NCI-H510A (cell line): ENCODE results near the gene NCF1.
A peak's percentile ranks its signal among the peaks of the same experiment; 100 is the strongest.
"Not testable (repeated sequence)": the region's sequence is repeated elsewhere in the genome, so short reads cannot be mapped to it uniquely, and the experiment has no call there.

Experiments used
- DNase-seq: peaks from one replicate; lab custom pipeline; 2025; lab: John Stamatoyannopoulos, UW

NCF1 gene

DNA sequence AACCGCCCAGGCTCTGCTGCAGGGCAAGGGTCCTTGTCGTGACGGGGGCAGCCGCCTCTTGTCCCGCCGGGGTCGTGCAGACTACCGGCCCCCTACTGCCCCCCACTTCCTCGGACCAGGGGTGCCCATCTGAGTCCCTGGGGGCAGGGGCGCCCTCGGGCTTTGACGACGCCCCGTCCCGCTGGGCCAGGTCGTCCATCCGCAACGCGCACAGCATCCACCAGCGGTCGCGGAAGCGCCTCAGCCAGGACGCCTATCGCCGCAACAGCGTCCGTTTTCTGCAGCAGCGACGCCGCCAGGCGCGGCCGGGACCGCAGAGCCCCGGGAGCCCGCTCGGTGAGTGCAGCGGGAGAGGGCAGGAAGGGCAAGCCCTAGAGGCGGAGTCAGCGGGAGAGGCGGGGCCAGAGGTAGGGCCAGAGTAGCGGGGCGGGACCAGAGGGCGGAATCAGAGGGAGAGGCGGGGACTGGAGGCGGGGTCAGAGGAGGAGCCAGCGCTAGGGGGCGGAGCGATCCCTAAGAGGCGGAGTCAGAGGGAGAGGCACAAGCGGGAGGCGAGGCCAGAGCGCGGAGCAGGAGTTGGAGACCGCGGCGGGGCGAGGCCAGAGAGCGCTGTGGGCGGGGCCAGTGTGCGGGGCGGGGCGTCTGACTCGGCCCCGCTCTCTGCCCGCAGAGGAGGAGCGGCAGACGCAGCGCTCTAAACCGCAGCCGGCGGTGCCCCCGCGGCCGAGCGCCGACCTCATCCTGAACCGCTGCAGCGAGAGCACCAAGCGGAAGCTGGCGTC is 14.7 kb downstream of the NCF1 start:
- peak; percentile 18 for DNase-seq

DNA sequence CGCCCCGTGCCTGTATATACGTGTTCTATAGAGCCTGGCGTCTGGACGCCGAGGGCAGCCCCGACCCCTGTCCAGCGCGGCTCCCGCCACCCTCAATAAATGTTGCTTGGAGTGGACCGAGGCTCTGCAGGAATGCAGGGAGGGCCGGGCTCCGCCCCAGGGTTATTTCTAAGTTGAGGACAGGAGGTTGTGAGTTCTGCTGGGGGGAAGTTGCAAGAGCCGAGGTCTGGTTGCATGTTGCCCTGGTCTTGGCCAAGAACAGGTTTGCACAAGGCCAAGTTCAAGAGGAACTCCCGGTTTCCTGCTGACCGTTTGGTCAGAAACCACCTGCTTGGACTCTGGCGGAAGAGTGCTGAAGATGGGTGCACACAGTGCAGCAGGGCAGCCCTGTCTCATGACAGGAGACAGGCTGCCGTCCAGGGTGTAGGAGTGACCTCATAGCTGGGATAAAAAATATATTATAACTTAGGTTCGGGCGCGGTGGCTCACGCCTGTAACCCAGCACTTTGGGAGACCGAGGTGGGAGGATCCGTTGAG is 15.5 kb downstream of the NCF1 start:
- not testable (repeated sequence) for DNase-seq

DNA sequence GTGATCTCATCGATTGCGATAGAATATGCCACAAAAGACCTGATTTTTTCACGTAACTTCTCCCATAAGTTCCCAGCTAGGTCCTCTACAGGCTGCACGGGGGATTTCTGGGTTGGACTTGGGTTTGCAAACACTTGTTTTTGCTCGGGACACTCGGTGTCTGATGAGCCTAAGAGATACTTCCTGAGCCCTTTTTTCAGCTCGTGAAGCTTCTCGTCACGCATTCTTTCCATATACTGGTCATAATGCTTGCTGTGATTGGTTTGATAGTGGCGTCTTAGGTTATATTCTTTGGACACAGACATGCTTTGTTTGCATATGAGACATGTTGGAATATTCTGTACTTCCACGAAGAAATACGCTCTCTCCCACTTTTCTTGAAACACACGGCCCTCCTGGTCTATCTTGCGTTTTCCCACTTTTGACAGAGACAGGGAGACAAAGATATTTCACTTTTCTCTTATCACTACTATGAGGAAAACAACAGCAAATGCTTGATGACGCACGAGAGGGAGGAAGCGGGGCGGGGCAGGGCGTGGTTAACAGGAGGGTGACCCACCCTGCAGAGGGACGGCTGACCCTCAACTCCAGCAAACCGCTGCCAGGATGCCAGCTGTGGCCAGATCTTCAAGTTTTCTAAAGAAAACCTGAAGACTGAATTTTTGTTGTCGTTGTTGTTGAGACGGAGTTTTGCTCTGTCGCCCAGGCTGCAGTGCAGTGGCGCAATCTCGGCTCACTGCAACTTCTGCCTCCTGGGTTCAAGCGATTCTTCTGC is 24.2 kb downstream of the NCF1 start:
- not testable (repeated sequence) for DNase-seq

DNA sequence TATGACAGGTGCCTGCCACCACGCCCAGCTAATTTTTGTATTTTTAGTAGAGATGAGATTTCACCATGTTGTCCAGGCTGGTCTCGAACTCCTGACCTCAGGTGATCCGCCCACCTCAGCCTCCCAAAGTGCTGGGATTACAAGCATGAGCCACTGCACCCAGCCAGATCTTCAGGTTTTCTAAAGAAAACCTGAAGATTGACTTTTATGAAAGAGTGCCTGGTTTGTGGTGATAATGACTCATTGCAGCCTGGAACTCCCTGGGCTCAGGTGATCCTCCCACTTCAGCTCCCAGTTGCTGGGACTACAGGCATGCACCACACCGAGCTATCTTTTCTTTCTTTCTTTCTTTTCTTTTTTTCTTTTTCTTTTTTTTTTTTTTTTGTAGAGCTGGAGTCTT is 24.8 kb downstream of the NCF1 start:
- not testable (repeated sequence) for DNase-seq

DNA sequence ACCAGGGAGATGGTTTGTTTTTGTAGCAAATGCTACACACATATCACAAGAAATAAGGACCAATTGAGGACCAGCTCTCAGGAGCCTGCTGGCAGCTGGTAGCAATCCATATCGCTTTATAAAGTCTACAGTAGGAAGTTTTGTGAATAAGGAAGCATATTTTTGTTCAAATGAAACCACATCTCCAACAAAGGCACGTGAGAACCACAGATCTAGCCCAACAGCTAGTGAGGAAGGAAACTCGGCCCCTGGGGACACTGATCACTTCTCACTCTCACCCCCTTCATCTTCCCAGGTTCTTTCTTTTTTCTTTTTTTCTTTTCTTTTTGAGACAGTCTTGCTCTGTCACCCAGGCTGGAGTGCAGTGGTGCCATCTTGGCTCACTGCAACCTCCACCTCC is 42.1 kb downstream of the NCF1 start:
- not testable (repeated sequence) for DNase-seq

DNA sequence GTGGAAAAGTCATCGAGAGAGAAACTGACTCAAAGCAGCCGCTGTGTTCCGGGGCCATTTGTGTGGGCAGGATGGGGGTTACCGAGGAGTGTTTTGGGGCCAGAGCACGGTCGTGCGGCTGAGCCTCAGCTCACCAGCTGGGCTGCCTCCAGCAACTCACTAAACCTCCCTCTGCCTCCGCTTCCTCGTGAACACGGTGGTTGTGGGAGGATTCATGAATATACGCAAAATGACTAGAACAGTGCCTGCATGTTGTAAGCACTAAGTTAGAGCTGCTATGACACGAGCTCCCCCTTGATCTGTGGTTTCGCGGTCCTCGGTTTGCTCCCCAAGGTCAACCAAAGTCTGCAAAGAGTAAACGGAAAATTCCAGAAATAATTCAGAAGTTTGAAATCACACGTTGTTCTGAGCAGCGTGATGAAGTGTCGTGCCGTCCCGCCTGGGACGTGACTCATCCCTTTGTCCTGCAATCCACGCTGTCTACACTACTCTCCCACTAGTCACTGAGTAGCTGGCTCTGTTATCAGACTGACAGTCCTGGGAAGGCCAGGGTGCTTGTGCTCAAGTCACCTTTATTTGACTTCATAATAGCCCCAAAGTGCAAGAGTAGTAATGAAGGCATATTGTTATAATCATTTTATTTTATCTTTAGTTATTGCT is 46.5 kb downstream of the NCF1 start:
- not testable (repeated sequence) for DNase-seq

DNA sequence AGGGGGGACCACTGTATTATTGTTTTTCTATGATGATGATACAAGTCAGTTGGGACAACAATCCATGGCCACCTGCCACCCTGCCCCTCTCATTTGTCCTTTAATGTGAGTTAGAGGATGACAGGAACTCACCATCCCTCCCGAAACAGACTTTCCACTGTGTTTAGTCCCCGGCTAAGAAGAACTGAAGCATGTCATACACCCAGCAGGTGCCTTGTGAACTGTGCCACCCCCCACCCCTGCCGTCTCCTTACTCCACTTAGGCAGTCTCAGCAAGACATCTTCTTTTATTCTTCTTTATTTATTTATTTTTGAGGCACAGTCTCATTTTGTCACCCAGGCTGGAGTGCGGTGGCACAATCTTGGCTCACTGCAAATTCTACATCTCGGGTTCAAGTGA is 47.4 kb downstream of the NCF1 start:
- DNase-seq: not testable (repeated sequence)

DNA sequence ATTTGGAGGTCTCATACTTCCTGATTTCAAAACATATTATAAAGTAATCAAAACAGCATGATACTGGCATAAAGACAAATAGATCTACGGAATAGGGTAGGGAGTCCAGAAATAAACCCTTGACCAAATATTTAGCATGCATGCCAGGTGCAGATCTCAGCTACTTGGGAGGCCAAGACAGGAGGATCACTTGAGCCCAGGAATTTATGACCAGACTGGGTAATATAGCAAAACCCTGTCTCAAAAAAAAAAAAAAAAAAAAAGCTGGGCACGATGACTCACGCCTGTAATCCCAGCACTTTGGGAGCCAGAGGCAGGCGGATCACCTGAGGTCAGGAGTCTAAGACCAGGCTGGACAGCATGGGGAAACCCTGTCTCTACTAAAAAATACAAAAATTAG is 56.1 kb downstream of the NCF1 start:
- not testable (repeated sequence) for DNase-seq

DNA sequence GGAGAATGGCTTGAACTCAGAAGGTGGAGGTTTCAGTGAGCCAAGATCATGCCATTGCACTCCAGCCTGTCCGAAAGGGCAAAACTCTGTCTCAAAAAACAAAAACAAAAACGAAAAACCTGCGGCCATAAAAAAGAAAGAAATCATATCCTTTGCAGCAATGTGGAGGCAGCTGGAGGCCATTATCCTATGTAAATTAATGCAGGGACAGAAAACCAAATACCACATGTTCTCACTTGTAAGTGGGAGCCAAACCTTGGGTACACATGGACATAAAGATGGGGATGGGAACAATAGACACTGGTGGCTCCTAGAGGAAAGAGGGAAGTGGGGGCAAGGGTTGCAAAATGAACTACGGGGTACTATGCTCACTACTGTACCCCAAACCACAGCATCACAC is 56.6 kb downstream of the NCF1 start:
- not testable (repeated sequence) for DNase-seq
